H1 (cell line): ENCODE measurements around the gene MAD2L2. TPM values are rescaled to one million over a fixed set of nuclear protein-coding genes. Genes with fewer than 3 reads are reported as not detected.

Experiments used
- BRCA1 ChIP-seq: IDR thresholded peaks from 2 replicates; pipeline ENCODE4 v1.6.1; 2012; ENCODE audit warnings: low read depth, low read length, improper control_type of control experiment
- CHD7 ChIP-seq: fragments of 300-600 bp; sonication (generic); IDR thresholded peaks from 2 replicates; pipeline ENCODE4 v1.7.1; 2012; ENCODE audit warnings: low read length, moderate library complexity, mild to moderate bottlenecking, inconsistent platforms; ENCODE audit not compliant: insufficient replicate concordance
- GABPA ChIP-seq: IDR thresholded peaks from 2 replicates; pipeline ENCODE4 v1.6.1; 2011; ENCODE audit warnings: mild to moderate bottlenecking, low read length, moderate library complexity, borderline replicate concordance; ENCODE audit not compliant: insufficient read depth
- polyA plus RNA-seq, 7 experiments: library from polyadenylated mRNA; depleted of rRNA in 3 of 7; stranded (reverse) in 5 of 7; unstranded in 2 of 7; fragments of >200 nt in 5 of 7; fragments of 200-250 nt in 2 of 7; gene quantifications; 1 replicate in 5 of 7; 2 replicates in 1 of 7; 4 replicates in 1 of 7; pipeline versions ENCODE4 v1.2.1 to v1.2.3, GENCODE V29; 2011 to 2013; ENCODE audit warnings: missing spikeins in 2 of 7, mixed read lengths in 2 of 7
- total RNA-seq: library from RNA; stranded (reverse); fragmentation: NEBNext Ultra II Directional; extraction: Animal tissue kit (Norgen Biotek cat#: 25700); gene quantifications from 2 replicates; pipeline ENCODE4 v1.2.1, GENCODE V29; 2021

The MAD2L2 gene
- total and polyA plus RNA-seq, 2 of the 8 experiments (the other 6 are each of a cell fraction or from before 2014, with no cell fraction given) = 310 to 469 TPM

GRCh38 chr1:11643782-11644181 lies 37.2 kb downstream of the MAD2L2 start (continued):
- TF ChIP-seq CHD7 (no peak), BRCA1 (no peak), GABPA (no peak)
